Raji (cell line): Measurements from ENCODE around the gene CDC25A.

Source experiments
- POLR2A ChIP-seq: IDR thresholded peaks from 2 replicates; pipeline ENCODE4 v1.6.1; 2011; ENCODE audit warnings: low read depth, low read length, control low read depth; ENCODE audit not compliant: insufficient read depth

Gene CDC25A

DNA sequence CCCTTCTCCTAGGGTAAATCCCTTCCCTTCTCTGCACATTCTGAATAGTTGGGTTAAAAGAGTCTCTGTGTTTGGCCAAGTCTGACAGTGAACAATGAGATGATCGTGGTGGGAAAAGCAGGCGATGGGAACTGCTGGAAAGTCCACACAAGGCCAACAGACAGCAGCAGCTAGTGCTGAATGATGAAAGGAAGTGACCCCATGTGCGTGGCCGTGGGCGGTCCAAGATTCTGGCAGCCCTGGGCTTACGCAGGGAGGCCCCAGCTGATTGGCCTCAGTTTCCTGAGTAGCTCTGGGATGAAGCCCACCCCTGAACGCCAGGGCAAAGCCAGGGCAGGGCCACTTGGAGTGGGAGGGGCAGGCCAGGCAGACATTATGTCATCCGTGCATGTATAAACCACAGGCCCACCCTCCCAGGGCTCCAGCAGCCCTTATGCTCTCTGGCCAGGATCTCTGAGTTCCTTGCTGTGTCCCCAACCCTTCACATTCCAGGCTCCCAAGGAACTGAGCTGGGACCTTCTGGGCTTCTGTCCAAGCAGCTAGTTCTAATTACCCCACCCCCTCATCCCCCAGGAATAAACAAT, 57.8 kb downstream of the CDC25A start:
- TF ChIP-seq POLR2A, result no peak

DNA sequence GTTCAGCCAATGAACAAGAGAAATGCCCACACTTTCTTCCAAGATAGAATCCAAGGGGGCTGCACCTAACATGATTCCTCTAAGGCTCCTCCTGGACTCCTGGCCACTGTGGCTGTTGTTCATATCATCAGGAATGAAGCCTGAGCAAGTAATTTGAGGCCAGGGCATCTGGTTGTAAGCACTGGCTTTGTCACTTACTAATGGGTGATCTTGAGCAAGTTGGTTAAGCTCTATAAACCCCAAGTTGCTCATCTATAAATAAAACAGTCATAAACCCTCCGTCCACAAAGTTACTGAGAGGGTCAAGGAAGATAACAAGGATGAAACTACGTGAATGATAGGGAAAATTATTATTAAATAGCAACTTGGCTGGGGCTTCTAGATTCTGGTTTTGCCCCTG, 58.3 kb downstream of the CDC25A start:
- TF ChIP-seq POLR2A, result no peak

DNA sequence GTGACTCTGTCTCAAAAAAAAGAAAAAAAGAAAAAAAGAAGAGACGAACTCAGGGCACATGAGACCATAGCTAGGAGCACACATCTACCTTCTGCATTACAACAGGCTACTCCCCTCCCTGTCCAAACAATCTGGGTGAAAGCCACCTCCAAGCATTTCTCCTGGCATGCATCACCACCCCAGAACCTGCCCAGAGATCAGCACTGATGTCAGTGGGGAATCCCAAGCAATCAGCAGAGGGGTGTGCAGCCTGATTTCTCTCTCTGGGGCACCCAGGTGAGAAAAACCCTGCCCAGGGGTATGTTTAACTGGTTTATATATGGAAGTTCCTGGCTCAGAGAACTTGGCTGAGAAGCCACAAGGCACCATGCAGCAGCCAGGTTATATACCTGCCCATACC, 59.4 kb downstream of the CDC25A start:
- TF ChIP-seq POLR2A, result no peak

DNA sequence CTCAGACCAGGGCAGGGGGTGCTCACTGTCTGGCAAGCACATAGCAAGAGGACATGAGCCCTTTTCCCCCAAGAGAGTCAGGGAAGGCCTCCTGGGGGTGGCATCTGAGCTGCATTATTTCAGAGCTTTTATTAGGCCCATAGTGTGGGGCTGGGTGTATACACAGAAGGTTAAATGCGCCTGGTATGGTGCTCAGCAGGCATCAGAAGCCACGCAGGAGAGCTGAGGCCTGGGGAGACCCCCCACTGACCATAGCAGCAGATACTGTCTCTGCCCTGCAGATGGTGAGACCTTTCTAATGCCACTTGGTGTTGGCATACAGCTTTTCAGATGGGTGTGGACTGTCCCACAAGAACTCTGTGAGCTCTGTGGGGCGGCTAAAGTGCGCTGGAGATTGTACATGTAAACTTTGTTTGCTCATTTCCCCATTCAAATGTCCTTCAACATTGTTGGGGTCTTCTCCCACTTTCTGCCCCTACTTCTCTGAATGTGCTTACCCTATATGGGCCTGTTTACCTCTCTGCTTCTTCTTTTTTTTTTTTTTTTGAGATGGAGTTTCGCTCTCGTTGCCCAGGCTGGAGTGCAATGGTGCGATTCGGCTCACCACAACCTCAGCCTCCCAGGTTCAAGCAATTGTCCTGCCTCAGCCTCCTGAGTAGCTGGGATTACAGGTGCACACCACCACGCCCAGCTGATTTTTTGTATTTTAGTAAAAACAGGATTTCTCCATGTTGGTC, 62.2 kb downstream of the CDC25A start:
- no peak for TF ChIP-seq POLR2A

DNA sequence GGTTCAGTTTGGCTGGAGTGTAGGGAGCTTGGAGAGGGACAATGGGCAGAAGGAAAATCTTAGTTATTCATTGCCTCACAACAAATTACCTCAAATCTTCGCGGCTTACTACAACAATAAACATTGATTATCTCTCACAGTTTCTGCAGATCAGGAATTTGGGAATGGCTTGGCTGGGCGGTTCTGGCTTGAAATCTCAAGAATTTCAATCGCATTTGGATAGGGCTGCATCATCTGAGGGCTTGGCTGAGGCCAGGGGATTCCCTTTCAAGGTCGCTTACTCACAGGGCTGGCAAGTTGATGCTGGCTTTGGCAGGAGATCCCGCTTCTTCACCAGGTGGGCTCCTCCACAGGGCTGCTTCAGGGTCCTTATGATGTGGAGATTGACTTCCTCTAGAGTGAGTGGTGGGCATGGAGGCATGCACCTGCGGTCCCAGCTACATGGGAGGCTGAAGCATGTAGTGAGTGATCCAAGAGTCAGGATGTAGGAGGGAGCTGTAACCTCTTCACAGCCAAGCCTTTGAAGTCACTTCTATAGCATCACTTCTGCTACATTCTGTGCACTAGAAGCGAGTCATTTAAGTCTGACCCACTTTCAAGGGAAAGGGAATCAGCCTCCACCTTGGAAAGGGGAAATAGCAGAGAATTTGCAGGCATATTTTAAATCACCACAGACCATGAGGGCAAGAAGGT, 63.1 kb downstream of the CDC25A start:
- TF ChIP-seq POLR2A, result no peak

DNA sequence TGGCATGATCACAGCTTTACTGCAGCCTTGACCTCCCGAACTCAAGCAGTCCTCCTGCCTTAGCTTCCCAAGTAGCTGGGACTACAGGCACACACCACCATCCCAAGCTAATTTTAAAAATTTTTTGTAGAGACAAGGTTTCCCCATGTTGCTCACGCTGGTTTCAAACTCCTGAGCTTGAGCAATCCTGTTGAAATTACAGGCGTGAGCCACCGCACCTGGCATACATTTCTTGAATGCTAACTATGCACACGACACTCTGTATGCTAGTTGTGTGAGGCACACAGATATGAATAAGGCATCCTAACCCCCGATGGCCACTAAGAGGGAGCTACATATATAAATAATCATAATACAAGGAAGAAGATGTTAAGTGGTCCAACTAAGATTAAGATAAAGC, 64.9 kb downstream of the CDC25A start:
- TF ChIP-seq POLR2A, result no peak

DNA sequence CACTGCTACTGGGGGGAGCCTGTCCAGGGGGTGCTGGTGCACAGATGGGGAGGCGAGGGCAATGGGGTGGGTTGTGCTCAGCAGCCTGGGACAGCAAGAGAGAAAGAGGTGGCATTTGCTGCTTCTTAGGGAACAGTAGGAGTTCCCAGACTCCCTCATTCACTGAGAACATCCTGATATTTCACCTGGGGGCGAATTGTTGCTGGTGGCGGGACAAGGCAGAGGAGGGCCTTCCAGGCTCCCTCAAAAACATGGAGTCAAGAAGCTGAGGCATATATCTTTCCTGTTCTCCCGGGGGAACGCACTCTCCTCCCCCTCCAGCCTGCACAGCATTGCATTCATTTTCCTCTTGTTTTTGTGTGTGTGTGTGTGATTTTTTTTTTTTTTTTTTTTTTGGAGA, 65.7 kb downstream of the CDC25A start:
- no peak for TF ChIP-seq POLR2A

DNA sequence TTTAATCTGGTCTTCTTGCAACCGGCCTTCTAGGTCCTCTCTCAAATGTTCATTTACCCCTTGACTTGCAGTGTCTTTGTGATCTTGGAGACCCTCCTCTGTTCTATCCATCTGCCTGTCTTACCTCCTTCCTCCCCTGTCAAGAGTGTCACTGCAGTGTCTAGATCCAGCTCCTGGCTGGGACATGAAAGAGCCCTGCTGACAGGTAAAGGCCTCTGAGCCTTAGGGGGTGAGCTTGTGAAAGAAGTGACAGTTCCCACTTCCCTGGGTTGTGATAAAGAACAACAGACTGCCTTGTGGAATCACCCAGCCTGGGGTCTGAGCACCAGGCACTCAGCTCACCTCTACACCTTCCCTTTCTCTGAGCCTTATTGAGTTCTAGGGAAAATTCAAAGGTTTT, 68.0 kb downstream of the CDC25A start:
- no peak for TF ChIP-seq POLR2A

DNA sequence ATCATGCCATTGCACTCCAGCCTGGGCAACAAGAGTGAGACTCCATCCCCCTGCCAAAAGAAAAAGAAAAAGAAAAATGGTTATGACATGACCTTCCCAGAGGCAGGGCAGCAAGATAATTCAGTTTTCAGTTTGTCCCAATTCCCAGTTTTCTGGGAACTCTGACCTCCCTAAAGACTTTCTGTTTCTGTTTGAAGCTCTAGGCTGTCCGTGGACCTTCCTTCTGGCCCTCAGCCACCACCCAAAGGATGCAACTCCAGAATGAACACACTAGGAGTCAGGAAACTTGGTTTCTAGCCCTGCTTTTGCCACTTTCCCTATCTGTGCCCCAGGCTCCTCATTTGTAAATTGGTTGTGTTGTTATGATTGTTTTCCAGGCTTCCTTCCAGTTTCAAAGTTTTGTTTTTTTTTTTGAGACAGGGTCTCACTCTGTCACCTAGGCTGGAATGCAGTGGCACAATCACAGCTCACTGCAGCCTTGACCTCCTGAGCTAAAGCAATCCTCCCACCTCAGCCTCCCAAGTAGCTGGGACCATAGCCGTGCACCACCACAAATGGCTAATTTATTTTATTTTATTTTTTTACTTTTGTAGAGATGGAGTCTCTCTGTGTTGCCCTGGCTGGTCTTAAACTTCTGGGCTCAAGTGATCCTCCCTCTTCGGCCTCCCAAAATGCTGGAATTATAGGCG, 68.6 kb downstream of the CDC25A start:
- TF ChIP-seq POLR2A, result no peak

DNA sequence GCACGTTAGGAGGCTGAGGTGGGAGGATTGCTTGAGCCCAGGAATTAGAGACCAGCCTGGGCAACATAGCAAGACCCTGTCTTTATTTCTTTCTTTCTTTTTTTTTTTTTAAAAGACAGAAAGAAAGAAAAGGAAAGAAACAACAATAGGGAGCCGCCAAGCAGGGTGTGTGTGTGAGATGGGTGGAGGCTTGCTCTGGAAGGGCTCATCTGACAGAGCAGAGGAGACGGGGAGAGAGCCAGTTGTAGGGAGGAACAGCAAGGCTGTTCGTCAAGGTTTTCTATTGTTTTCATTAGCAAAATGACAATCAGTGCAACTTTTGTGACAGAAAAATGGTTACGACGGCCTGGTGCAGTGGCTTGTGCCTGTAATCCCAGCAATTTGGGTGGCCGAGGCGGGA, 69.3 kb downstream of the CDC25A start:
- TF ChIP-seq POLR2A, result no peak

DNA sequence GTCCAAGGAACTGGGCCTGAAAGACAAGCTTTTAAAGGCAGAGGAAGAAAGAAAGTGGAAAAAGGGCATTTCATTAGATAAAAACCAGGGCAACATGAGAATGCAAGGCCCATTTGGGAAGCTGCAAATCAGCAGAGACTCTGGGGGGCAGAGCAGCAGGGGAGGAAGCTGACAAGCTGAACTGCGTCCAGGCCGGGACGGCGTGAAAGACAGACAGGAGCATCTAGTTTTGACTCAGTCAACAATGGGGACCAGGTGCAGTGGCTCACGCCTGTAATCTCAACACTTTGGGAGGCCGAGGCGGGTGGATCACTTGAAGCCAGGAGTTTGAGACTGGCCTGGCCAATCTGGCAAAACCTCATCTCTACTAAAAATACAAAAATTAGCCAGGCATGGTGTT, 69.9 kb downstream of the CDC25A start:
- TF ChIP-seq POLR2A, result no peak

DNA sequence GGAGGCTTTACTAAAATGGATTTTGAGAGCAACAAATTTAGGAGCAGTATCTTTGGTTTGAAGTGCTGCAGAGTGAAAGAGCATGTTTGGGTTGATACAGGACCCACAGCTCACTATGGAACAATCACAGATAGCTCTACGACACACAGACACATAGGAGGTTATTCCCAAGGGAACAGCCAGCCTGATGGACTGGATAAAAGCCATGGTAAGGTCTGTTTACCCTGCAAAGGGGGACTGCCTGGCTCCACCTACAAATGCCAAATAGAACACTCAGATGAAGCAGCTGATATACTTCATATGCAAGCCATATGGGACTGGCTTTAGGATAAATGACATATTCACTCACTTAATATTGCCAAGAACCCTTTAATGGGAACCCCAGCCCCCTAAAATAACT, 75.4 kb downstream of the CDC25A start:
- TF ChIP-seq POLR2A, result no peak

DNA sequence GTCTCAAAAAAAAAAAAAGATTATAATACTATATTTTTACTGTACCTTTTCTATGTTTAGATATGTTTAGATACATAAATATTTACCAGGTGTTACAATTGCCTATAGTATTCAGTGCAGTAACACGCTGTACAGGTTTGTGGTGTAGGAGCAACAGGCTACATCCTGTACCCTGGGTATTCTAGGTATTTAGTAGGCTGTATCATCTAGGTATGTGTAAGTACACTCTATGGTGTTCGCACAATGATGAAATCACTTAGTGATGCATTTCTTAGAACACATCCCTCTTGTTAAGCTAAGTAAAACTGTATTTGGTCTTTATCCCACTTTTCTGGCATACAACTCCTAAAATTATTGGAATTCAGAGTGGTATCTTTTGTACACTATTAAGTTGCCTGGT, 77.8 kb downstream of the CDC25A start:
- TF ChIP-seq POLR2A, result no peak

DNA sequence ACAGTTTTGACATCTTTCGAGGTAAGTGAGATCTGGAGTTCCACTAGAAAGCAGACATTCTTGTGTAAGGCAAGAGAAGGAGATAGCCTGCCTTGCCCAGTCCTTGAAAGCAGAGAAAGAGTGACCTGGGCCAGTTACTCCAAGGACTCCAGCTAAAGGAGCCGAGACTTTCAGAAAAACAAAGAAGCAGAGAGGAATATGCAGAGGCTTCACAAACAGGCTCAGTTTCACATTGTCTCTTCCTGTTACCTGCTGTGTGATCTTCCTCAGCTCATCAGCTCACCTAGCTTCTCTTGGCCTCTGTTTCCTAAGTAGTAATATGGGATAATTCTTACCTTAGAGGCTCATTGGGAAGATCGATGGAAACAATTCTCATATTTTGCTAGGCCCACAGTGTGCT, 81.0 kb downstream of the CDC25A start:
- no peak for TF ChIP-seq POLR2A
